H1 (cell line): Measurements from ENCODE around the gene NAA60. TPM values are rescaled to one million over a fixed set of nuclear protein-coding genes. Genes with fewer than 3 reads are reported as not detected.

Source experiments
- CTCF ChIA-PET: fragments of 300-600 bp; sonication (Branson Sonifier 250); formaldehyde crosslinking; loops from one replicate; lab custom pipeline; 2021; ENCODE audit not compliant: partially characterized antibody; lab: Charles Lee
- POLR2A ChIA-PET: fragments of 300-600 bp; sonication (Branson Sonifier 250); formaldehyde crosslinking; loops from one replicate; lab custom pipeline; 2021; ENCODE audit warnings: inconsistent platforms; ENCODE audit not compliant: partially characterized antibody; lab: Charles Lee
- DNase-seq, 2 experiments: peaks; one replicate each; pipeline versions ENCODE4 v3.0.0 to v3.0.0-alpha.2; 2010 to 2022; ENCODE audit warnings: low spot score in 2 of 2, low read depth in 1 of 2, mixed read lengths in 1 of 2
- FAIRE-seq: peaks from 2 replicates; lab custom pipeline; 2011; peaks lifted over from hg19 to GRCh38; lab: Jason Lieb, UNC
- H2AFZ ChIP-seq: 2 replicates; pipeline ENCODE4 v1.8.1; 2012; ENCODE audit warnings: low read length, inconsistent platforms
- H2AK5ac ChIP-seq: 2 replicates; pipeline ENCODE4 v1.6.1; 2013; ENCODE audit warnings: low read depth, low read length
- H2BK120ac ChIP-seq: replicated peaks from 2 replicates; pipeline ENCODE3; 2013; ENCODE audit warnings: low read depth, low read length, inconsistent platforms
- H2BK12ac ChIP-seq: 2 replicates; pipeline ENCODE4 v1.6.1; 2013; ENCODE audit warnings: low read depth, low read length
- H2BK15ac ChIP-seq: 2 replicates; pipeline ENCODE4 v1.6.1; 2013; ENCODE audit warnings: low read length
- H2BK20ac ChIP-seq: 2 replicates; pipeline ENCODE4 v1.6.1; 2013; ENCODE audit warnings: low read length
- H2BK5ac ChIP-seq: 2 replicates; pipeline ENCODE4 v1.6.1; 2013; ENCODE audit warnings: low read depth, low read length
- H3K14ac ChIP-seq: 2 replicates; pipeline ENCODE4 v1.6.1; 2013; ENCODE audit warnings: inconsistent platforms; ENCODE audit not compliant: insufficient read length
- H3K18ac ChIP-seq: 2 replicates; pipeline ENCODE4 v1.6.1; 2013; ENCODE audit warnings: low read length; ENCODE audit errors: extremely low read depth
- H3K23ac ChIP-seq: 2 replicates; pipeline ENCODE4 v1.6.1; 2013; ENCODE audit warnings: inconsistent platforms; ENCODE audit not compliant: insufficient read length
- H3K23me2 ChIP-seq: 2 replicates; pipeline ENCODE4 v1.6.1; 2013; ENCODE audit warnings: low read depth, low read length
- H3K27ac ChIP-seq: 2 replicates; pipeline ENCODE4 v1.6.1; 2011; ENCODE audit warnings: low read depth, low read length, inconsistent platforms
- H3K27me3 ChIP-seq, 4 experiments: replicated peaks in 1 of 4; 1 replicate in 1 of 4; 2 replicates in 3 of 4; pipeline versions ENCODE4 v1.6.1 to v1.8.1; 2011 to 2013; ENCODE audit warnings: low read length in 3 of 4, mild to moderate bottlenecking in 3 of 4, inconsistent platforms in 2 of 4, mixed read lengths in 2 of 4, moderate library complexity in 1 of 4; ENCODE audit not compliant: control insufficient read depth in 3 of 4, insufficient read depth in 3 of 4; ENCODE audit errors: extremely low read depth in 1 of 4
- H3K36me3 ChIP-seq, 4 experiments: 2 replicates each; pipeline versions ENCODE4 v1.6.1 to v1.8.1; 2011 to 2013; ENCODE audit warnings: mild to moderate bottlenecking in 4 of 4, low read length in 3 of 4, moderate library complexity in 2 of 4, control low read depth in 1 of 4, inconsistent platforms in 1 of 4; ENCODE audit not compliant: insufficient read depth in 4 of 4, control insufficient read depth in 2 of 4
- H3K4ac ChIP-seq: replicated peaks from 2 replicates; pipeline ENCODE3; 2013; ENCODE audit warnings: low read length, low read depth, mixed read lengths, inconsistent platforms; ENCODE audit not compliant: insufficient read length
- H3K4me1 ChIP-seq, 4 experiments: replicated peaks in 1 of 4; 1 replicate in 1 of 4; 2 replicates in 3 of 4; pipeline versions ENCODE4 v1.6.1 to v1.8.1; 2011 to 2013; ENCODE audit warnings: low read length in 3 of 4, inconsistent platforms in 2 of 4, mixed read lengths in 1 of 4; ENCODE audit not compliant: insufficient read depth in 4 of 4, control insufficient read depth in 3 of 4
- H3K4me2 ChIP-seq, 2 experiments: 2 replicates each; pipeline versions ENCODE4 v1.6.1 to v1.8.1; 2011 to 2013; ENCODE audit warnings: low read depth in 2 of 2, low read length in 2 of 2, control low read depth in 1 of 2, inconsistent platforms in 1 of 2, mild to moderate bottlenecking in 1 of 2; ENCODE audit not compliant: insufficient read depth in 1 of 2
- H3K4me3 ChIP-seq, 4 experiments: fragments of 200-600, 300-600 bp in 1 of 4; sonication (generic), shearing (Covaris generic), sonication (Bioruptor Twin) in 1 of 4; 2 replicates each; pipeline versions ENCODE4 v1.5.1 to v1.8.1; 2011 to 2016; ENCODE audit warnings: low read length in 4 of 4, low read depth in 3 of 4, control low read depth in 2 of 4, inconsistent platforms in 2 of 4, mild to moderate bottlenecking in 2 of 4, mixed read lengths in 1 of 4, moderate library complexity in 1 of 4; ENCODE audit not compliant: insufficient read depth in 2 of 4; ENCODE audit errors: extremely low read depth in 1 of 4
- H3K56ac ChIP-seq: replicated peaks from 2 replicates; pipeline ENCODE3; 2013; ENCODE audit warnings: low read depth, mild to moderate bottlenecking, mixed read lengths, low read length, inconsistent platforms; ENCODE audit not compliant: insufficient read length
- H3K79me1 ChIP-seq: 2 replicates; pipeline ENCODE4 v1.6.1; 2013; ENCODE audit warnings: low read depth, low read length, control low read depth
- H3K79me2 ChIP-seq, 2 experiments: 2 replicates each; pipeline versions ENCODE4 v1.6.1 to v1.8.1; 2012 to 2013; ENCODE audit warnings: low read length in 2 of 2, mild to moderate bottlenecking in 2 of 2, inconsistent platforms in 1 of 2; ENCODE audit not compliant: insufficient read depth in 2 of 2, control insufficient read depth in 1 of 2
- H3K9ac ChIP-seq, 4 experiments: replicated peaks in 1 of 4; 1 replicate in 1 of 4; 2 replicates in 3 of 4; pipeline versions ENCODE4 v1.6.1 to v1.8.1; 2011 to 2013; ENCODE audit warnings: low read depth in 3 of 4, low read length in 3 of 4, control low read depth in 2 of 4, mild to moderate bottlenecking in 2 of 4, moderate library complexity in 2 of 4, inconsistent platforms in 1 of 4; ENCODE audit errors: extremely low read depth in 1 of 4
- H3K9me3 ChIP-seq, 2 experiments: 2 replicates each; pipeline versions ENCODE4 v1.6.1 to v1.8.1; 2012 to 2013; ENCODE audit warnings: mild to moderate bottlenecking in 2 of 2, moderate library complexity in 2 of 2, control low read depth in 1 of 2, inconsistent platforms in 1 of 2, low read depth in 1 of 2, low read length in 1 of 2, mixed read lengths in 1 of 2; ENCODE audit not compliant: insufficient read depth in 2 of 2
- H4K20me1 ChIP-seq, 2 experiments: replicated peaks in 1 of 2; 2 replicates each; pipeline versions ENCODE3 to v1.8.1; 2011 to 2013; ENCODE audit warnings: inconsistent platforms in 2 of 2, low read length in 2 of 2, mild to moderate bottlenecking in 1 of 2; ENCODE audit not compliant: insufficient read depth in 2 of 2, control insufficient read depth in 1 of 2
- H4K5ac ChIP-seq: 2 replicates; pipeline ENCODE4 v1.6.1; 2013; ENCODE audit warnings: low read length, low read depth, mixed read lengths, inconsistent platforms; ENCODE audit not compliant: insufficient read length
- H4K8ac ChIP-seq: 2 replicates; pipeline ENCODE4 v1.8.0; 2013; ENCODE audit warnings: mild to moderate bottlenecking, moderate library complexity, low read length, inconsistent platforms; ENCODE audit not compliant: insufficient read depth; ENCODE audit errors: extremely low read depth
- H4K91ac ChIP-seq: replicated peaks from 2 replicates; pipeline ENCODE3; 2013; ENCODE audit warnings: low read length, mixed read lengths, inconsistent platforms; ENCODE audit not compliant: insufficient read length
- HDAC6 ChIP-seq: IDR thresholded peaks from one replicate; pipeline ENCODE4 v1.7.1; 2012; ENCODE audit warnings: low read depth, mild to moderate bottlenecking, inconsistent platforms, low read length, moderate library complexity
- RXRA ChIP-seq: IDR thresholded peaks from 2 replicates; pipeline ENCODE4 v1.6.1; 2011; ENCODE audit warnings: low read depth, mild to moderate bottlenecking, low read length, moderate library complexity; ENCODE audit not compliant: insufficient read depth
- SIX5 ChIP-seq: IDR thresholded peaks from 2 replicates; pipeline ENCODE4 v1.6.1; 2011; ENCODE audit warnings: mild to moderate bottlenecking, low read depth, low read length
- WGBS, 2 experiments: shearing (Covaris generic) in 1 of 2; methylation state at CpG; one replicate each; pipeline versions ENCODE4 v1.1.6 to v1.1.7; 2013 to 2015; ENCODE audit warnings: low lambda C conversion rate in 2 of 2, mixed read lengths in 2 of 2, inconsistent platforms in 1 of 2, low coverage in 1 of 2, missing lambda C conversion rate in 1 of 2; ENCODE audit not compliant: insufficient replicate concordance in 2 of 2, insufficient coverage in 1 of 2, insufficient read length in 1 of 2; ENCODE audit errors: extremely low coverage in 1 of 2, missing lambda C conversion rate in 1 of 2; 5-methylcytosine and 5-hydroxymethylcytosine counted together
- polyA plus RNA-seq, 7 experiments: library from polyadenylated mRNA; depleted of rRNA in 3 of 7; stranded (reverse) in 5 of 7; unstranded in 2 of 7; fragments of >200 nt in 5 of 7; fragments of 200-250 nt in 2 of 7; gene quantifications; 1 replicate in 5 of 7; 2 replicates in 1 of 7; 4 replicates in 1 of 7; pipeline versions ENCODE4 v1.2.1 to v1.2.3, GENCODE V29; 2011 to 2013; ENCODE audit warnings: missing spikeins in 2 of 7, mixed read lengths in 2 of 7
- total RNA-seq: library from RNA; stranded (reverse); fragmentation: NEBNext Ultra II Directional; extraction: Animal tissue kit (Norgen Biotek cat#: 25700); gene quantifications from 2 replicates; pipeline ENCODE4 v1.2.1, GENCODE V29; 2021

Gene NAA60
- total and polyA plus RNA-seq, 2 of the 8 experiments (the other 6 are each of a cell fraction or from before 2014, with no cell fraction given): 34.1 to 47.6 TPM

DNA sequence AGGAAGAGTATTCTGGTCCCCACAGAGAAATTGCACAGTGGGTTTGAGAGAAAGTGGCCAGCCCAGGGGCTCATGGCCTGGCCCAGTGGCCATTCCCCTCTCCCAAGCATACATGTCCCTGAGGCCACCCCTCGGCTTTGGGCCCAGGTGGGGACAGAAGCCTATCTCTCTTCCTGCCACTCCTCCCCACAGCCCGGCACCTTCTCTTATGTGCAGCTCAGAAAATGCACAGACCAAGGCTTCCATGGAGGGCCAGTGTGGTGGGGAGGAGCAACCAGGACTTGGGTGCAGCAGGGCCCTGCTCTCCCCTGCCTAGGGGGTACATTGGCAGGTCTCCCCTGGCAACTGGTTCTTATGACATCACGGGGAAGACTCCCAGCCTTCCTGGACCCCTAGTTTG lies 51.7 kb downstream of the NAA60 start, which contains the start of gene C16orf90:
TSS of gene C16orf90 (minus strand) at position 314 of the 400 bp plus-strand sequence. CDS start at position 246, 68 bp downstream.
- Histone ChIP-seq H3K27ac (no peak within 1 kb of the TSS), H3K9ac (no peak within 1 kb of the TSS), H4K20me1 (no peaks in the 10 kb centered on the region), H3K79me1 (no peaks in the 10 kb centered on the region), H3K4ac (no peak within 1 kb of the TSS), H3K23me2 (no peaks in the 10 kb centered on the region), H3K4me2 (no peak within 1 kb of the TSS), H3K56ac (no peak within 1 kb of the TSS), H2AK5ac (no peak within 1 kb of the TSS), H4K91ac (no peak within 1 kb of the TSS), H3K4me3 (no peak within 1 kb of the TSS), H3K14ac (no peak within 1 kb of the TSS), H4K5ac (no peak within 1 kb of the TSS), H2BK12ac (no peak within 1 kb of the TSS), H3K79me2 (no peaks in the 10 kb centered on the region), H3K4me1 (no peaks in the 10 kb centered on the region), H2BK120ac (no peak within 1 kb of the TSS), H2BK5ac (no peak within 1 kb of the TSS), H2BK15ac (no peak within 1 kb of the TSS), H3K36me3 (no peaks in the 10 kb centered on the region), H3K18ac (no peak within 1 kb of the TSS), H3K9me3 (no peaks in the 10 kb centered on the region), H3K23ac (no peak within 1 kb of the TSS), H3K27me3 (no peaks in the 10 kb centered on the region), H2BK20ac (no peak within 1 kb of the TSS), H4K8ac (peak within 1 kb of the TSS; percentile 28), H2AFZ (no peak within 1 kb of the TSS)
- CTCF ChIA-PET: interaction anchor here (6.3 kb wide), 1 partner anchor 10 kb away, joined by 27 read pairs; no protein-coding TSS in a partner anchor
- no peak for TF ChIP-seq RXRA
- TF ChIP-seq SIX5: no peak
- no peak for TF ChIP-seq HDAC6
- DNase-seq: no peak
- no peak for FAIRE-seq
- POLR2A ChIA-PET: interaction anchor here (1.0 to 1.4 kb wide), 2 partner anchors 27 to 38 kb away, joined by 3 read pairs; no protein-coding TSS in a partner anchor
- WGBS, 2 experiments: 94% methylated on average over 3 of the region's 3 CpGs; no CpG with 5 or more reads in 1 of the 2 experiments
